GM06990 (cell line): ENCODE results near the gene ZNF211.

Source experiments
- DNase-seq: peaks from one replicate; pipeline ENCODE4 v3.0.0-alpha.2; 2011; ENCODE audit not compliant: insufficient read length; ENCODE audit errors: extremely low read depth
- H3K27me3 ChIP-seq: replicated peaks from 2 replicates; pipeline ENCODE4 v1.6.0; 2011; ENCODE audit warnings: low read length; ENCODE audit not compliant: control insufficient read depth, insufficient read depth
- H3K36me3 ChIP-seq: 2 replicates; pipeline ENCODE4 v1.5.1; 2011; ENCODE audit warnings: low read length; ENCODE audit not compliant: control insufficient read depth, insufficient read depth
- H3K4me3 ChIP-seq: replicated peaks from 2 replicates; pipeline ENCODE4 v1.5.1; 2011; ENCODE audit warnings: low read depth, mild to moderate bottlenecking, control low read depth, low read length
- CTCF ChIP-seq: IDR thresholded peaks from 2 replicates; pipeline ENCODE4 v1.5.1; 2011; ENCODE audit warnings: low read length, control low read depth, mild to moderate bottlenecking, inconsistent platforms; ENCODE audit not compliant: insufficient read depth, poor library complexity, severe bottlenecking

The ZNF211 gene

GRCh38 chr19:57623091-57623490 lies 9.9 kb upstream of the ZNF211 start:
- no peak overlapping the region for H3K4me3 ChIP-seq
- peaks cover 17% of the 10 kb centered on the region for H3K36me3 ChIP-seq
- no peak for TF ChIP-seq CTCF

GRCh38 chr19:57633832-57634131 lies 814 bp downstream of the ZNF211 start:
- TF ChIP-seq CTCF = no peak
- no peak for DNase-seq
- peaks cover 3% of the 10 kb centered on the region; the same call in 1 of the 2 replicates for H3K36me3 ChIP-seq
- H3K27me3 ChIP-seq = no peaks in the 10 kb centered on the region
- peak overlapping the region; percentile 92 for H3K4me3 ChIP-seq

More at GRCh38 chr19:57623091-57623490, 9.9 kb upstream of the ZNF211 start:
- no peaks in the 10 kb centered on the region for H3K27me3 ChIP-seq
- no peak for DNase-seq

- H3K36me3 ChIP-seq = peaks cover 24% of the 10 kb centered on the region
- no peaks in the 10 kb centered on the region for H3K27me3 ChIP-seq
- no peak for DNase-seq
- TF ChIP-seq CTCF = no peak
- H3K4me3 ChIP-seq = no peak overlapping the region
Observed at GRCh38 chr19:57637379-57637778, 4.4 kb downstream of the ZNF211 start.

GRCh38 chr19:57641715-57642234 lies 8.8 kb downstream of the ZNF211 start:
- TF ChIP-seq CTCF = no peak
- no peak for DNase-seq
- no peak overlapping the region for H3K4me3 ChIP-seq
- H3K36me3 ChIP-seq = peaks cover 22% of the 10 kb centered on the region
- no peaks in the 10 kb centered on the region for H3K27me3 ChIP-seq

- TF ChIP-seq CTCF = no peak
- peaks cover 22% of the 10 kb centered on the region for H3K36me3 ChIP-seq
- no peak for DNase-seq
- H3K4me3 ChIP-seq = no peak overlapping the region
- no peaks in the 10 kb centered on the region for H3K27me3 ChIP-seq
Observed at GRCh38 chr19:57642396-57643046, 9.6 kb downstream of the ZNF211 start.

GRCh38 chr19:57643734-57644133 lies 10.8 kb downstream of the ZNF211 start:
- H3K36me3 ChIP-seq = peaks cover 22% of the 10 kb centered on the region
- no peaks in the 10 kb centered on the region for H3K27me3 ChIP-seq
- no peak overlapping the region for H3K4me3 ChIP-seq
- no peak for DNase-seq
- TF ChIP-seq CTCF = no peak
